HG02884 (cell line): ENCODE measurements around the gene GYS2.

ENCODE experiments used
- ATAC-seq: cut with Tn5 transposase; IDR thresholded peaks from one replicate; pipeline ENCODE4 v1.9.1; 2021; ENCODE audit warnings: mild to moderate bottlenecking, moderate library complexity; ENCODE audit not compliant: unreplicated experiment

Gene GYS2

DNA sequence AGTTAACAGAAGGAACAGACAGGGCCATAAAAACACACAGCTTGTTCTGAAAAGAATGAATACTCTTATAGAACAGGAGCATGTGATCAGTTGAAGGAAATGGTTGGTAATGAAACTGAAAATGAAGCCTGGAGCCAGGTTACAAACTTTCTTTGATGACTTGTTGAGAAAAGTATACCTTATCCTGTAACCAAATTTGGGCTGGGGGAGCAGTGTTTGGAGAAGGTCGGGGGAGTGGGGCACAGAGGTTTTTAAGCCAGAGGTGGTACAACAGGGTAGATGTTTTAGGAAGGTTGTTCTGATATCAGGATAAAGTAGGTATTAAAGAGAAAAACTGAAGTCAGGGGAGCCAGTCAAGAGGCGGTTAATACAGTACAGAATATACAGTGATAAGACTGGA, 94.9 kb downstream of the GYS2 start:
- ATAC-seq: peak; percentile 95

DNA sequence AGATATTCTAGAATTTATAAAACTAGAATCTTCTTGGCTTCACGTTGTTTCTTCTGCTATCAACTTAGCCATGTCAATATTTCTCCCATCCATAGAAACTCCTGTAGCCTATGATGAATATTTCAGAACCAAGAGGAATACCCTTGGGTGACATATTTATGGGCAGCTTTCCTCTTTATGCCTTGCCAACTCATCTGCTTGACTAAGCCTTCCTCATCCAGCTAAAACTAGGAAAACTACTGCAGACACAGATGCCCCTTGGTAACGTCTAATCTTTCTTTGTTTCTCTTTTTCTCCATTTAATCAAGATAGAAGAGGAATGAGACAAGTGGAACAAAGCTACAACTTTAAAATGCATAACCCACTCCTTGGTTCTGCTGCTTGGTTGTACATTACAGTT, 96.8 kb downstream of the GYS2 start:
- no peak for ATAC-seq

DNA sequence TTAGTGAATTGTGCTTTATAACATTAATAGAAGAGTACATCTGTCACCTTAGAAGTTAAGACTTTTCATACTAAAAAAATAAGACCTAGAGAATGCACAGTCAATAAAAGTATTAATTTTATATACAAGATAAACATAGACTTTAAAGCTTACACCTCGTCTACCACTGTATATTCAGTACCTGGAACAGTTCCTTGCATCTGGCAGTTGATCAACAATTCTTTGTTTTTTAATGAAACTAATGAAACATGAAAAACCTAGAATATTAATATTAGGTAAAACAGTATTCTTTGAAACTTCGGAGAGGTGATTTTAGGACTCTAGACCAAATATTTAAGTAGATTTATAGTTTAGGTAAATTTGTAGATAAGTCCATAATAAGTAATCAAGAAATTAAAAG, 98.8 kb downstream of the GYS2 start:
- no peak for ATAC-seq

DNA sequence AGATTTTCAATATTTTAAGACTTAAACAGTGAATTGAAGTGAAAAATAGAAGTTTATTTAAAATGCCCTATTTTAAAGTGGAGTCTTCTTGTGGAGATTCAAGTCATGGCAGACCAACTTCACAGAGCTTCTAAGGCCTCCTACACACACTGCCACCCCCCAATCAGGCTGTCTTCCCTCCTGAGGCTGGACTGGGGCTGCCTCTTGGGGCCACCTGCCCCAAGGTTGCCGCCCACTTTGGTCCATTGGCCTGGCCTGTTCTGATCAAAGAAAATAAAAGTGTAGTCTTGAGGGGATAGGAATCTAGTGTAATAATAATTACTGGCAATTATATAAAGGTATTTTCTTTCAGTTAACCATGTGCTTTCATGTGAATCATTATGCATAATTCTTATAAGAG, 101.8 kb downstream of the GYS2 start:
- ATAC-seq: no peak

DNA sequence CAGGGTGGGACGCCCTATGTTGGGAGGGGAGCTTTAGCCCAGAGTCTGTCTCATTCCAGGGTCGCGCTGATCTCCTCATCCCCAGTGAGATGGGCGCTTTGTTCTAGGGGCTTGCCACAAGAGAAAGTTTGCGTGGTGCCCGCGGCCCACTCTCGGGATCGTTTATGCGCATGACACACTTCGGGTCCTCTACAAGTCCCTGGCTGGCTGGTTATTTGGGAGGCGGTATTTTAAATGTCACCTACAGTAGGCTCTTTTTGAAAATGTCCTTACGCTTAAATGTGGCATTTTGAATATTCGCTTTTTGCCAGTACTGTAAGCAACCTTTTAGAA, 102.5 kb downstream of the GYS2 start:
- peak; percentile 4 for ATAC-seq

DNA sequence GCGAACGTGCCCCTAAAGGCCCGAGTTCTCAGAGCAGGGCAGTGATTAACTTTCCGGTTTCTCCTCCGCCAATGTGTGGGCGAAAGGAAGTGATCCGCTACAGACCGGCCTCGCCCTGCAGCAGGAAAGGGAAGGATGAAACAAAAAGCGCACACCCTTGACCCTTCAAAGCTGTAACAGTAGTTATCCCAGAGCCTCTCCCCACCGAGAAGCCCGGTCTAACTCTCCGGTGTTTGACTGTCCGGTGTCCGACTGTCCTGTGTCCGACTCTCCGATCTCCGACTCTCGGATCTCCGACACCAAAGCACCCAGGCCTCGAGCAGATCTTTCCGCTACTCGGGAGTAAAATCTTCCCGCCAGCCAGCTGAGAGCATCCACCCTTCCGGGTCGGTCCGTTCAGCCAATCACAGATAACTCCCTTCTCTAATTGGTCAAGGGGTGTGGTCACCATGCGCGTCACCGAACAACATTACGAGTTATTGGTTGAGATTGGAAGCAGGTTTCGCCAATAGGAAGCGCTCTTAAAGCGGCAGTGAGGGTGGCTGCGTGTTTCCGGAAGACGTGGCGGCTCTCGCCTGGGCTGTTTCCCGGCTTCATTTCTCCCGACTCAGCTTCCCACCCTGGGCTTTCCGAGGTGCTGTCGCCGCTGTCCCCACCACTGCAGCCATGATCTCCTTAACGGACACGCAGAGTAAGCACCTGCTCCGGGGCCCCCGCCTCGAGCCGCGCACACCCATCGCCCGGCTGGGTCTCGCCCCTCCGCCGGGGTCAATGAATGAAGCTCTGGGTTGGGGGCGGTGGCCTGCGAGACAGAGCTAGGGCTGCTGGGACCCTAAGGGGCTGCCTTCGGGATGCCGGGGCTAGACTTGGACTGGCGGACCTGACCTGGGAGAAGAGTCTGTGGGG, 103.1 kb downstream of the GYS2 start, which contains the start of the genes GOLT1B and RECQL:
Gene GOLT1B (plus strand): TSS at position 532 of the 906 bp plus-strand sequence. CDS start 135 bp downstream, at position 667.
Gene RECQL (minus strand): TSS at position 378 of the 906 bp plus-strand sequence. CDS start 2,065 bp downstream, outside the sequence.
- ATAC-seq: peak; percentile 98

DNA sequence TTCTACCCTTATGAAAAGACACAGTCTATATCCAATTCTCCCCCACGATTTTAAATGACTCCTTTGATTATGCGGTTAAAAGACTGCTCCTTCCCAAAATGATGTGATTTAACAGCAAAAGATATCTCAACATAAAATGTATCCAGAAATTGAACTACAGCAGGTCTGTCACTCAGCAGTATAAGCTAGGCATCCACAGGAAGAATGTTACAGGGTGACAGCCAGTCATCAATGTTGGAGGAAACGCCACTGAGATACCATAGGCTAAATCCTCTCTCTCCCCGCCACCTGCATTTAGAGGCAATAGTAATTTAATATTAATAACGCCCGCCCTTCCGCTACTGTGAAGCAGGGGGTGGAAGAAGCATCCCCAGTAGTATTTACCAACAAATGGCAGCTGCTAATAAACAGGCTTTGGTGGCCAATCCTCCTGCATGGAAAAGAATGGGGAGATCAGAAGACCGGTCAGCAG, 103.8 kb downstream of the GYS2 start:
- no peak for ATAC-seq

DNA sequence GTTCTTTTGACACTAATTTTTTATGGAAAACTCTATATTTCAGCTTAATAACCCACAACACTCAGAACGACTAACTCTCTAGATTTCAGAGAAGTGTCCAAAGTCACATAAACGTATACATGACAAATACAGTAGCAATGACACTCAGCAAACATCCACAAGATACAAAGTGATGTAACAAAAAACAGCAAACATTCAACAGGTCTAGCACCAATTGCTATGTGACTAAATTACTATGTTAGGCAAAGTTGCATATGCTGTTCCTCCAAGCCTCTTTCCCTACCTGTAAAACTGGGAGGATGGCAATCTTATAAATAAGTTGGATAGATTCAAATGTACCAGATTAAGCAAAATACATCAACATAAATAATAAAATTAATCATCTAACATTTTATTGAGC, 104.9 kb downstream of the GYS2 start:
- no peak for ATAC-seq
